H9 (cell line): ENCODE data around the gene RIPPLY2. TPM values are rescaled to one million over a fixed set of nuclear protein-coding genes. Genes with fewer than 3 reads are reported as not detected.
A peak's percentile ranks its signal among the peaks of the same experiment; 100 is the strongest.

Experiments
- DNase-seq: peaks from one replicate; pipeline ENCODE4 v3.0.0-alpha.2; 2017
- H2AFZ ChIP-seq: one replicate; pipeline ENCODE4 v1.6.1; 2013; ENCODE audit warnings: mild to moderate bottlenecking, low read length, control low read depth, moderate library complexity
- H2AK5ac ChIP-seq: 2 replicates; pipeline ENCODE4 v1.6.1; 2013; ENCODE audit warnings: low read length, control low read depth, mixed read lengths; ENCODE audit not compliant: insufficient read length
- H2BK120ac ChIP-seq: one replicate; pipeline ENCODE4 v1.6.1; 2013; ENCODE audit warnings: low read depth, mild to moderate bottlenecking, low read length, control low read depth, inconsistent platforms; ENCODE audit not compliant: poor library complexity, severe bottlenecking
- H2BK12ac ChIP-seq: 2 replicates; pipeline ENCODE4 v1.6.1; 2013; ENCODE audit warnings: low read length, control low read depth, mixed read lengths, low read depth; ENCODE audit not compliant: insufficient read length
- H2BK15ac ChIP-seq: 2 replicates; pipeline ENCODE4 v1.6.1; 2013; ENCODE audit warnings: low read depth, low read length, control low read depth
- H2BK20ac ChIP-seq: one replicate; pipeline ENCODE4 v1.6.1; 2013; ENCODE audit warnings: low read depth, mild to moderate bottlenecking, low read length, control low read depth, inconsistent platforms; ENCODE audit not compliant: poor library complexity, severe bottlenecking
- H2BK5ac ChIP-seq: 2 replicates; pipeline ENCODE4 v1.6.1; 2013; ENCODE audit warnings: low read length, control low read depth, mixed read lengths; ENCODE audit not compliant: insufficient read length
- H3K14ac ChIP-seq: 2 replicates; pipeline ENCODE4 v1.6.1; 2013; ENCODE audit warnings: low read length, control low read depth; ENCODE audit not compliant: insufficient read depth
- H3K18ac ChIP-seq: 2 replicates; pipeline ENCODE4 v1.6.1; 2013; ENCODE audit warnings: low read depth, mild to moderate bottlenecking, mixed read lengths, low read length, control low read depth; ENCODE audit not compliant: insufficient read length
- H3K23ac ChIP-seq: 2 replicates; pipeline ENCODE4 v1.6.1; 2013; ENCODE audit warnings: low read length, control low read depth, mixed read lengths, low read depth; ENCODE audit not compliant: insufficient read length
- H3K23me2 ChIP-seq: 2 replicates; pipeline ENCODE4 v1.6.1; 2013; ENCODE audit warnings: low read depth, mild to moderate bottlenecking, mixed read lengths, low read length, control low read depth; ENCODE audit not compliant: insufficient read length, poor library complexity, severe bottlenecking
- H3K27ac ChIP-seq: 2 replicates; pipeline ENCODE4 v1.5.1; 2013; ENCODE audit warnings: low read length, control low read depth, mixed read lengths, low read depth; ENCODE audit not compliant: insufficient read length
- H3K27me3 ChIP-seq: 2 replicates; pipeline ENCODE4 v1.6.1; 2013; ENCODE audit warnings: low read length, control low read depth, inconsistent platforms; ENCODE audit not compliant: insufficient read depth
- H3K4ac ChIP-seq: 2 replicates; pipeline ENCODE4 v1.6.1; 2013; ENCODE audit warnings: low read depth, mild to moderate bottlenecking, control low read depth, inconsistent platforms, low read length, moderate library complexity
- H3K4me1 ChIP-seq: 2 replicates; pipeline ENCODE4 v1.6.1; 2013; ENCODE audit warnings: low read length, control low read depth, inconsistent platforms; ENCODE audit not compliant: insufficient read depth
- H3K4me2 ChIP-seq: 2 replicates; pipeline ENCODE4 v1.6.1; 2013; ENCODE audit warnings: low read length, control low read depth, mixed read lengths; ENCODE audit not compliant: insufficient read length, insufficient read depth
- H3K56ac ChIP-seq: 2 replicates; pipeline ENCODE4 v1.6.1; 2013; ENCODE audit warnings: low read depth, mild to moderate bottlenecking, mixed read lengths, low read length, control low read depth; ENCODE audit not compliant: insufficient read length
- H3K79me1 ChIP-seq: 2 replicates; pipeline ENCODE4 v1.6.1; 2013; ENCODE audit warnings: low read depth, mild to moderate bottlenecking, moderate library complexity, low read length, control low read depth, inconsistent platforms; ENCODE audit not compliant: insufficient read depth, poor library complexity, severe bottlenecking
- H3K79me2 ChIP-seq: 2 replicates; pipeline ENCODE4 v1.6.1; 2013; ENCODE audit warnings: low read length, control low read depth, inconsistent platforms; ENCODE audit not compliant: insufficient read depth
- H3K9ac ChIP-seq: 2 replicates; pipeline ENCODE4 v1.6.1; 2013; ENCODE audit warnings: low read length, control low read depth, mixed read lengths; ENCODE audit not compliant: insufficient read length; ENCODE audit errors: extremely low read depth
- H3K9me3 ChIP-seq: one replicate; pipeline ENCODE4 v1.6.1; 2013; ENCODE audit warnings: low read depth, low read length, inconsistent platforms; ENCODE audit not compliant: control insufficient read depth
- H3T11ph ChIP-seq: one replicate; pipeline ENCODE4 v1.6.1; 2013; ENCODE audit warnings: mild to moderate bottlenecking, low read length, control low read depth, inconsistent platforms
- H4K20me1 ChIP-seq: one replicate; pipeline ENCODE4 v1.6.1; 2013; ENCODE audit not compliant: control insufficient read depth, insufficient read length, insufficient read depth
- H4K5ac ChIP-seq: 2 replicates; pipeline ENCODE4 v1.6.1; 2013; ENCODE audit warnings: low read depth, mild to moderate bottlenecking, mixed read lengths, low read length, control low read depth; ENCODE audit not compliant: insufficient read length
- H4K8ac ChIP-seq: replicated peaks from 2 replicates; pipeline ENCODE4 v1.6.1; 2013; ENCODE audit warnings: low read length, control low read depth, mixed read lengths, low read depth; ENCODE audit not compliant: insufficient read length
- H4K91ac ChIP-seq: 2 replicates; pipeline ENCODE4 v1.6.1; 2013; ENCODE audit warnings: low read depth, mild to moderate bottlenecking, moderate library complexity, mixed read lengths, low read length, control low read depth; ENCODE audit not compliant: insufficient read length
- H3K27ac Mint-ChIP-seq, 3 experiments: 2 replicates in 2 of 3; 3 replicates in 1 of 3; pipeline ENCODE4 v1.8.0; 2020 to 2021; ENCODE audit warnings: mixed read lengths in 3 of 3, mild to moderate bottlenecking in 1 of 3, moderate library complexity in 1 of 3
- H3K27me3 Mint-ChIP-seq: 2 replicates; pipeline ENCODE4 v1.8.0; 2021; ENCODE audit warnings: low read depth, mild to moderate bottlenecking, moderate library complexity, mixed read lengths
- H3K36me3 Mint-ChIP-seq, 3 experiments: 2 replicates in 2 of 3; 3 replicates in 1 of 3; pipeline ENCODE4 v1.8.0; 2020 to 2021; ENCODE audit warnings: low read depth in 3 of 3, mixed read lengths in 3 of 3; ENCODE audit not compliant: insufficient read depth in 1 of 3
- H3K4me1 Mint-ChIP-seq, 2 experiments: 2 replicates each; pipeline ENCODE4 v1.8.0; 2020; ENCODE audit warnings: mixed read lengths in 2 of 2
- H3K4me3 Mint-ChIP-seq, 2 experiments: 2 replicates in 1 of 2; 3 replicates in 1 of 2; pipeline ENCODE4 v1.8.0; 2020 to 2021; ENCODE audit warnings: mild to moderate bottlenecking in 2 of 2, mixed read lengths in 2 of 2, moderate library complexity in 1 of 2
- H3K9me3 Mint-ChIP-seq, 2 experiments: 2 replicates in 1 of 2; 3 replicates in 1 of 2; pipeline ENCODE4 v1.8.0; 2020; ENCODE audit warnings: mild to moderate bottlenecking in 2 of 2, mixed read lengths in 2 of 2, moderate library complexity in 1 of 2
- WGBS: extraction: QIAGEN DNeasy Blood & Tissue Kit; methylation state at CpG from one replicate; pipeline ENCODE4 v1.1.7; 2013; ENCODE audit warnings: missing lambda C conversion rate, low lambda C conversion rate, mixed read lengths; ENCODE audit not compliant: insufficient read length; ENCODE audit errors: extremely low coverage; 5-methylcytosine and 5-hydroxymethylcytosine counted together
- total RNA-seq: library from RNA; stranded (reverse); gene quantifications from 2 replicates; pipeline ENCODE4 v1.2.1, GENCODE V29; 2021
- TF ChIP-seq, protein P1 (sequence below): fragments of 200-600 bp; sonication (generic); conservative IDR thresholded peaks from 3 replicates; pipeline ENCODE4 v1.8.0; 2021; ENCODE audit warnings: antibody characterized with exemption, mild to moderate bottlenecking

RIPPLY2 gene
- total RNA-seq, 1 experiment from 2014 or later, result 0.90 TPM

DNA sequence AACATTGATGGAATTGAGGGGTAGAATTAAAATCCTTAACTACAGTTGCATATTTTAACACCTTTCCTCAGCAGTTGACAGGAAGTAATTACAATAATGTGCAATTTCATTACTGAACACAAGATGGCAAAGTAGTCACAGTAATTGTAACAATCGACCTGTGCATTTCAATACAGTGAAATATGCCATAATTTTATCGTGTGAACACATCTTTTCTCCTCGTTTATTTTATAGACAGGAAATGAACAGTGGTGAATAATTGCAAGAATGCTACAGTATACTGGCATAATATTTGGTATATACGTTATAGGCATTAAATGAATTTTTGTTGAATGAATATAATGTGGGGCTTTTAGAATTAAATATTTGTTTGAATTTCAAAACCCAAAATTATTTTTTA lies 31.4 kb downstream of the RIPPLY2 start:
- H3K4me2 ChIP-seq, result no peak overlapping the region
- no peaks in the 10 kb centered on the region for H4K20me1 ChIP-seq
- Mint-ChIP-seq H3K9me3 (no peaks in the 10 kb centered on the region), H3K27me3 (no peaks in the 10 kb centered on the region), H3K36me3 (no peaks in the 10 kb centered on the region), H3K4me1 (peaks cover 0 to 6% of the 10 kb centered on the region in 2 experiments; a peak in 2 of 4 replicates), H3K27ac (no peak overlapping the region), H3K4me3 (no peak overlapping the region)
- no peak overlapping the region for H2BK5ac ChIP-seq
- WGBS, result no CpG with 5 or more reads among the region's 4 CpGs
- TF ChIP-seq, protein P1, sequence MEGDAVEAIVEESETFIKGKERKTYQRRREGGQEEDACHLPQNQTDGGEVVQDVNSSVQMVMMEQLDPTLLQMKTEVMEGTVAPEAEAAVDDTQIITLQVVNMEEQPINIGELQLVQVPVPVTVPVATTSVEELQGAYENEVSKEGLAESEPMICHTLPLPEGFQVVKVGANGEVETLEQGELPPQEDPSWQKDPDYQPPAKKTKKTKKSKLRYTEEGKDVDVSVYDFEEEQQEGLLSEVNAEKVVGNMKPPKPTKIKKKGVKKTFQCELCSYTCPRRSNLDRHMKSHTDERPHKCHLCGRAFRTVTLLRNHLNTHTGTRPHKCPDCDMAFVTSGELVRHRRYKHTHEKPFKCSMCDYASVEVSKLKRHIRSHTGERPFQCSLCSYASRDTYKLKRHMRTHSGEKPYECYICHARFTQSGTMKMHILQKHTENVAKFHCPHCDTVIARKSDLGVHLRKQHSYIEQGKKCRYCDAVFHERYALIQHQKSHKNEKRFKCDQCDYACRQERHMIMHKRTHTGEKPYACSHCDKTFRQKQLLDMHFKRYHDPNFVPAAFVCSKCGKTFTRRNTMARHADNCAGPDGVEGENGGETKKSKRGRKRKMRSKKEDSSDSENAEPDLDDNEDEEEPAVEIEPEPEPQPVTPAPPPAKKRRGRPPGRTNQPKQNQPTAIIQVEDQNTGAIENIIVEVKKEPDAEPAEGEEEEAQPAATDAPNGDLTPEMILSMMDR, result peak; percentile 80
- no peak overlapping the region for H3K18ac ChIP-seq
- H4K91ac ChIP-seq, result no peak overlapping the region
- no peak overlapping the region for H3K56ac ChIP-seq
- H3K4me1 ChIP-seq, result no peaks in the 10 kb centered on the region
- no peak overlapping the region for H2BK120ac ChIP-seq
- no peak overlapping the region for H3K14ac ChIP-seq
- H3K23me2 ChIP-seq, result no peaks in the 10 kb centered on the region
- no peak for DNase-seq
- no peak overlapping the region for H4K5ac ChIP-seq
- no peaks in the 10 kb centered on the region for H3K27me3 ChIP-seq
- no peak overlapping the region for H3T11ph ChIP-seq
- H2AFZ ChIP-seq, result no peak overlapping the region
- no peak overlapping the region for H2BK20ac ChIP-seq
- no peaks in the 10 kb centered on the region for H3K79me2 ChIP-seq
- peaks cover 4% of the 10 kb centered on the region for H3K79me1 ChIP-seq
- no peak overlapping the region for H2BK15ac ChIP-seq
- no peak overlapping the region for H3K9ac ChIP-seq
- H3K27ac ChIP-seq, result no peak overlapping the region
- no peak overlapping the region for H2AK5ac ChIP-seq
- H3K4ac ChIP-seq, result no peak overlapping the region
- no peaks in the 10 kb centered on the region for H3K9me3 ChIP-seq
- H3K23ac ChIP-seq, result no peak overlapping the region
- H2BK12ac ChIP-seq, result no peak overlapping the region
- no peak overlapping the region for H4K8ac ChIP-seq
